Keratinocyte (primary cell): ENCODE measurements around the gene SFRP5.

Experiments used
- EZH2 ChIP-seq: IDR thresholded peaks from one replicate; pipeline ENCODE4 v1.6.1; 2012; ENCODE audit warnings: inconsistent platforms, mild to moderate bottlenecking, low read length, moderate library complexity
- TF ChIP-seq, protein P1 (sequence below), 3 experiments: IDR thresholded peaks in 1 of 3; conservative IDR thresholded peaks in 1 of 3; optimal IDR thresholded peaks in 1 of 3; 2 replicates in 2 of 3; 3 replicates in 1 of 3; pipeline versions ENCODE3 to v1.5.1; 2011; ENCODE audit warnings: low read length in 3 of 3, mild to moderate bottlenecking in 3 of 3, moderate library complexity in 2 of 3, control low read depth in 1 of 3, inconsistent platforms in 1 of 3; ENCODE audit not compliant: insufficient read depth in 2 of 3; ENCODE audit errors: extremely low read depth in 1 of 3

DNA sequence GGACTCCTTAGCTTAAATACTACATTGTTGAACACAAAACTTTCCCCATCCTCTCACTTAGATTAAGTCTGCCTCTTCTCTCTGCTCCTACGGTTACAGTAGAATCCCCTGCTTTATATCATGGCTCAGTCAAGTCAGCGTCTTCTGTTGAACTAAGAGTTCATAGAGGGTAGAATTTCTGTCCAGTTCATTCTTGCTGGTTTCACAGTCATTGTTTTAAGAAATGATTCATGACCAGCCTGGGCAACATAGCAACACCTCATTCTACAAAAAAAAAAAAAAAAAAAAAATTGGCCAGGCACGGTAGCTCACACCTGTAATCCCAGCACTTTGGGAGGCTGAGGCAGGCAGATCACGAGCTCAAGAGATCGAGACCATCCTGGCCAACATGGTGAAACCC is 38.5 kb downstream of the SFRP5 start:
- TF ChIP-seq, protein P1, sequence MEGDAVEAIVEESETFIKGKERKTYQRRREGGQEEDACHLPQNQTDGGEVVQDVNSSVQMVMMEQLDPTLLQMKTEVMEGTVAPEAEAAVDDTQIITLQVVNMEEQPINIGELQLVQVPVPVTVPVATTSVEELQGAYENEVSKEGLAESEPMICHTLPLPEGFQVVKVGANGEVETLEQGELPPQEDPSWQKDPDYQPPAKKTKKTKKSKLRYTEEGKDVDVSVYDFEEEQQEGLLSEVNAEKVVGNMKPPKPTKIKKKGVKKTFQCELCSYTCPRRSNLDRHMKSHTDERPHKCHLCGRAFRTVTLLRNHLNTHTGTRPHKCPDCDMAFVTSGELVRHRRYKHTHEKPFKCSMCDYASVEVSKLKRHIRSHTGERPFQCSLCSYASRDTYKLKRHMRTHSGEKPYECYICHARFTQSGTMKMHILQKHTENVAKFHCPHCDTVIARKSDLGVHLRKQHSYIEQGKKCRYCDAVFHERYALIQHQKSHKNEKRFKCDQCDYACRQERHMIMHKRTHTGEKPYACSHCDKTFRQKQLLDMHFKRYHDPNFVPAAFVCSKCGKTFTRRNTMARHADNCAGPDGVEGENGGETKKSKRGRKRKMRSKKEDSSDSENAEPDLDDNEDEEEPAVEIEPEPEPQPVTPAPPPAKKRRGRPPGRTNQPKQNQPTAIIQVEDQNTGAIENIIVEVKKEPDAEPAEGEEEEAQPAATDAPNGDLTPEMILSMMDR (optimal IDR thresholded peaks at IDR 0.05 in 1 of 3, IDR thresholded peaks at IDR 0.05 in 1 of 3, conservative IDR thresholded peaks at IDR 0.05 in 1 of 3; ENCODE audit: extremely low read depth in 1 of 3, insufficient read depth in 2 of 3, low read length in 3 of 3): no peak
- TF ChIP-seq EZH2: no peak
